Smooth muscle cell (in vitro differentiated cells): ENCODE results near the gene FOXL3. TPM values are rescaled to one million over a fixed set of nuclear protein-coding genes. Genes with fewer than 3 reads are reported as not detected.
"Not testable (repeated sequence)": the region's sequence is repeated elsewhere in the genome, so short reads cannot be mapped to it uniquely, and the experiment has no call there.

ENCODE experiments used
- DNase-seq: peaks from one replicate; lab custom pipeline; 2025; ENCODE audit not compliant: unreplicated experiment; lab: John Stamatoyannopoulos, UW
- H2AFZ ChIP-seq: fragments of 200-600 bp; sonication (generic); 2 replicates; pipeline ENCODE4 v1.6.0; 2016; ENCODE audit warnings: antibody characterized with exemption, low read depth, mild to moderate bottlenecking
- H3F3A ChIP-seq: fragments of 200-600 bp; sonication (generic); 2 replicates; pipeline ENCODE4 v1.6.0; 2017; ENCODE audit warnings: antibody characterized with exemption, low read depth
- H3K27ac ChIP-seq: fragments of 200-600 bp; sonication (generic); 2 replicates; pipeline ENCODE4 v1.5.1; 2016; ENCODE audit warnings: low read depth, mild to moderate bottlenecking
- H3K27me3 ChIP-seq: fragments of 200-600 bp; sonication (generic); 2 replicates; pipeline ENCODE4 v1.6.1; 2016; ENCODE audit warnings: low read depth, mild to moderate bottlenecking
- H3K36me3 ChIP-seq: fragments of 200-600 bp; sonication (generic); 2 replicates; pipeline ENCODE4 v1.5.1; 2016; ENCODE audit warnings: low read depth
- H3K4me1 ChIP-seq: fragments of 200-600 bp; sonication (generic); 2 replicates; pipeline ENCODE4 v1.5.1; 2016; ENCODE audit warnings: low read depth
- H3K4me2 ChIP-seq: fragments of 200-600 bp; sonication (generic); 2 replicates; pipeline ENCODE4 v1.6.0; 2016; ENCODE audit warnings: mild to moderate bottlenecking
- H3K4me3 ChIP-seq: fragments of 200-600 bp; sonication (generic); 2 replicates; pipeline ENCODE4 v1.5.1; 2016; ENCODE audit warnings: mild to moderate bottlenecking
- H3K79me2 ChIP-seq: fragments of 200-600 bp; sonication (generic); 2 replicates; pipeline ENCODE4 v1.6.0; 2016; ENCODE audit warnings: low read depth, mild to moderate bottlenecking
- H3K9ac ChIP-seq: fragments of 200-600 bp; sonication (generic); 2 replicates; pipeline ENCODE4 v1.6.0; 2016; ENCODE audit warnings: low read depth
- H3K9me3 ChIP-seq: fragments of 200-600 bp; sonication (generic); replicated peaks from 2 replicates; pipeline ENCODE4 v1.5.1; 2016; ENCODE audit warnings: low read depth
- H4K20me1 ChIP-seq: fragments of 200-600 bp; sonication (generic); 2 replicates; pipeline ENCODE4 v1.6.0; 2016; ENCODE audit warnings: low read depth
- CTCF ChIP-seq: fragments of 200-600 bp; sonication (generic); IDR thresholded peaks from 2 replicates; pipeline ENCODE4 v1.5.1; 2017; ENCODE audit warnings: borderline replicate concordance, mild to moderate bottlenecking, antibody characterized with exemption; ENCODE audit not compliant: insufficient read depth, poor library complexity, severe bottlenecking
- WGBS: methylation state at CpG from one replicate; pipeline ENCODE4 v1.1.7; 2016; ENCODE audit warnings: low lambda C conversion rate; 5-methylcytosine and 5-hydroxymethylcytosine counted together
- polyA plus RNA-seq: library from polyadenylated mRNA; unstranded; fragments of >200 nt; fragmentation: Nextera tagmentation; extraction: Ambion mirVana; gene quantifications from 2 replicates; pipeline ENCODE4 v1.2.1, GENCODE V29; 2016
- total RNA-seq: library from RNA; depleted of rRNA; stranded (reverse); fragments of >200 nt; gene quantifications from 2 replicates; pipeline ENCODE4 v1.2.3, GENCODE V29; 2014

FOXL3 gene
- total and polyA plus RNA-seq, 2 experiments from 2014 or later = not detected

DNA sequence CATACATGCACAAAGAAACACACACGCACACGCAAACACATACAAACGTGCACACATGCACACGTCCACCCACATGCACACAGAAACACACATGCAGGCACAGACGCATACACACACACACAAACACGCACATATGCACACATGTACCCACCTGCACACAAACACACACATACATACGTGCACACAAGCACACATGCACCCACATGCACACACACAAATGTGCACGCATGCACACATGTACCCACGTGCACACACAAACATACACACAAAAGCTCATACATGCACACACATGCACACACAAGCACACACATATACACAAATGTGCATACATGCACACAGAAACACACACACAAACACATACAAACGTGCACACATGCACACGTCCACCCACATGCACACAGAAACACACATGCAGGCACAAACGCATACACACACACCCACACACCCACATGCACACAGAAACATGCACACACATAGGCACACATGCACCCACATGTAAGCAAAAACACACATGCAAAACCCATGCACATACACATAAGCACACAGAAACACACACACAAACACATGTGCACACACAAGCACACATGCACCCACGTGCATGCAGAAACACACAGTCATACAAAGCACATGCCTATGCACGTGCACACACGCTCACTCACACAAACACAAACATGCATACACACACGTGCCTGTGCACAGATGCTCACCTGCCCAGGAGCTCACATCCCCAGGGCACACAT, 44.8 kb downstream of the FOXL3 start:
- Histone ChIP-seq H3K9me3 (no peaks in the 10 kb centered on the region), H3K36me3 (no peaks in the 10 kb centered on the region), H3K4me1 (no peaks in the 10 kb centered on the region), H3K27me3 (no peaks in the 10 kb centered on the region), H2AFZ (no peak overlapping the region), H4K20me1 (no peaks in the 10 kb centered on the region), H3F3A (no peaks in the 10 kb centered on the region), H3K79me2 (no peaks in the 10 kb centered on the region), H3K9ac (no peak overlapping the region), H3K4me2 (no peak overlapping the region), H3K27ac (no peak overlapping the region), H3K4me3 (no peak overlapping the region)
- DNase-seq = no peak
- no peak for TF ChIP-seq CTCF
- WGBS = 93% methylated on average over 16 of the region's 16 CpGs

GRCh38 chr7:335358-336148, 45.6 kb downstream of the FOXL3 start:
- Histone ChIP-seq H3K9ac (no peak overlapping the region), H3K36me3 (no peaks in the 10 kb centered on the region), H4K20me1 (no peaks in the 10 kb centered on the region), H3K27me3 (no peaks in the 10 kb centered on the region), H3F3A (no peaks in the 10 kb centered on the region), H2AFZ (no peak overlapping the region), H3K4me2 (no peak overlapping the region), H3K9me3 (no peaks in the 10 kb centered on the region), H3K4me3 (no peak overlapping the region), H3K27ac (no peak overlapping the region), H3K4me1 (no peaks in the 10 kb centered on the region), H3K79me2 (no peaks in the 10 kb centered on the region)
- DNase-seq = no peak
- TF ChIP-seq CTCF = no peak
- WGBS = 94% methylated on average over 11 of the region's 11 CpGs

GRCh38 chr7:336149-336533, 46.2 kb downstream of the FOXL3 start:
- H2AFZ ChIP-seq, H3K79me2 ChIP-seq, H3K9ac ChIP-seq, H3K4me3 ChIP-seq, H3F3A ChIP-seq, H3K4me2 ChIP-seq, DNase-seq, H4K20me1 ChIP-seq, H3K27ac ChIP-seq, H3K27me3 ChIP-seq, H3K4me1 ChIP-seq, H3K36me3 ChIP-seq, H3K9me3 ChIP-seq: not testable (repeated sequence)
- WGBS = 98% methylated on average over 12 of the region's 25 CpGs

GRCh38 chr7:336810-337566, 47.0 kb downstream of the FOXL3 start:
- Histone ChIP-seq H3K36me3 (no peaks in the 10 kb centered on the region), H3F3A (no peaks in the 10 kb centered on the region), H3K27me3 (no peaks in the 10 kb centered on the region), H4K20me1 (no peaks in the 10 kb centered on the region), H3K27ac (no peak overlapping the region), H3K4me2 (no peak overlapping the region), H3K9ac (no peak overlapping the region), H3K9me3 (no peaks in the 10 kb centered on the region), H3K79me2 (no peaks in the 10 kb centered on the region), H3K4me3 (no peak overlapping the region), H3K4me1 (no peaks in the 10 kb centered on the region), H2AFZ (no peak overlapping the region)
- no peak for TF ChIP-seq CTCF
- DNase-seq = no peak
- WGBS = 90% methylated on average over 31 of the region's 34 CpGs
